Fibroblast of lung (primary cell): Measurements from ENCODE around the gene ZNF605.

Experiments used
- EZH2 ChIP-seq: IDR thresholded peaks from 2 replicates; pipeline ENCODE4 v1.5.1; 2012; ENCODE audit warnings: low read length, control low read depth, mild to moderate bottlenecking; ENCODE audit errors: missing control alignments
- TF ChIP-seq, protein P1 (sequence below), 2 donors: IDR thresholded peaks in 1 of 2; conservative IDR thresholded peaks in 1 of 2; 1 replicate in 1 of 2; 2 replicates in 1 of 2; pipeline ENCODE4 v1.5.1; 2011 to 2012; ENCODE audit warnings: low read length in 2 of 2, control low read depth in 1 of 2, inconsistent platforms in 1 of 2, low read depth in 1 of 2, mild to moderate bottlenecking in 1 of 2

DNA sequence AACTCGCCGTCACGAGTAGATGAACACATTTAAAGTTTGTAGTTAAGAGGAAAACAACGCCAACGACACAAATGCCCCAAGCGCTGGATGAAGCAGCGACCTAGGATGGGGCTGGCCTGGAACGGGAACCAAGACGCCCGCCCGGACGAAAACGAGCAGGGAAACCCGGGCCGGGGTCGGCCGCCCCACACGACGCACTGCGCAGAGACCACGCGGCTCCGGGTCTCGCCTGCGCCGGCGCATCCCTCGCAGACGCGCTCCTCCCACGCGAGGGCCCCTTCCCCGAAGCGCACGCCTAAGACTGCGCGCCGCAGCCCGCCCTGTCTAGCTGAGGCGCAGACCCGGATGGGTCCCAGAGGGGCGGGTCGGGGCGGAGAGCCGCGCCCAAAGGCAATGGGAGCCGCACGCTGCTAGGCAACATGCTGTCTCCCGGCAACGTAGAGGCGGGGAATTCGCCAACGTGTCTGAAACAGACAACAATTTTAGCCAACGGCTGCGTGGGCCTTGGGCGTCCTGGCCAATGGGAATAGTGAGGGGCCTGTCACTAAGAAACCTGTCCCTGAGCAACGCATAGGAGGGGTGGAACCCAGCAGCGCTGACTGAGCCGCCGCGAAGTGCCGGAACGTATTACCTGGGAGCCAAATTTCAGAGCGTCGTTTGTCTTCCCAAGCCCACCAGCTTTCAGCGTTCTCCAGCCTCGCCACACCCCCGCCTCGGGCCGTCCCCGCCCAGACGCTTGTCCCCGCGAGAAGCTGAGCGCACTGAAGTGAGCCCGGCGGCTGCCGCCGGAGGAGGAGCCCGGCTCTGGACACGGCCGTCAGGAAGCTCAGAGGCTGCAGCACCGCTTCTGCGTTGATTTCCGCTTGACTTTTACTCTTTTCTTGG lies 47.7 kb downstream of the ZNF605 start:
- TF ChIP-seq, protein P1, sequence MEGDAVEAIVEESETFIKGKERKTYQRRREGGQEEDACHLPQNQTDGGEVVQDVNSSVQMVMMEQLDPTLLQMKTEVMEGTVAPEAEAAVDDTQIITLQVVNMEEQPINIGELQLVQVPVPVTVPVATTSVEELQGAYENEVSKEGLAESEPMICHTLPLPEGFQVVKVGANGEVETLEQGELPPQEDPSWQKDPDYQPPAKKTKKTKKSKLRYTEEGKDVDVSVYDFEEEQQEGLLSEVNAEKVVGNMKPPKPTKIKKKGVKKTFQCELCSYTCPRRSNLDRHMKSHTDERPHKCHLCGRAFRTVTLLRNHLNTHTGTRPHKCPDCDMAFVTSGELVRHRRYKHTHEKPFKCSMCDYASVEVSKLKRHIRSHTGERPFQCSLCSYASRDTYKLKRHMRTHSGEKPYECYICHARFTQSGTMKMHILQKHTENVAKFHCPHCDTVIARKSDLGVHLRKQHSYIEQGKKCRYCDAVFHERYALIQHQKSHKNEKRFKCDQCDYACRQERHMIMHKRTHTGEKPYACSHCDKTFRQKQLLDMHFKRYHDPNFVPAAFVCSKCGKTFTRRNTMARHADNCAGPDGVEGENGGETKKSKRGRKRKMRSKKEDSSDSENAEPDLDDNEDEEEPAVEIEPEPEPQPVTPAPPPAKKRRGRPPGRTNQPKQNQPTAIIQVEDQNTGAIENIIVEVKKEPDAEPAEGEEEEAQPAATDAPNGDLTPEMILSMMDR (conservative IDR thresholded peaks at IDR 0.05 in 1 of 2, IDR thresholded peaks at IDR 0.05 in 1 of 2; ENCODE audit: low read depth in 1 of 2, low read length in 2 of 2): no peak
- no peak for TF ChIP-seq EZH2
